Uterus (tissue), 2 donors: ENCODE data around the gene S100A10.

Source experiments
- CTCF ChIP-seq, 4 experiments: fragments of 200-600 bp in 2 of 4; fragments of 450-650 bp in 2 of 4; sonication (generic) in 2 of 4; IDR thresholded peaks; one replicate each; pipeline ENCODE4 v1.5.1; 2016 to 2019; ENCODE audit warnings: antibody characterized with exemption in 4 of 4, mild to moderate bottlenecking in 2 of 4, moderate library complexity in 1 of 4
- POLR2A ChIP-seq, 2 donors: fragments of 450-650 bp; IDR thresholded peaks; one replicate each; pipeline ENCODE4 v1.6.1; 2016; ENCODE audit warnings: antibody characterized with exemption in 2 of 2, mild to moderate bottlenecking in 1 of 2, moderate library complexity in 1 of 2

GRCh38 chr1:151956957-151957497 is 36.6 kb downstream of the S100A10 start:
- TF ChIP-seq CTCF (IDR thresholded peaks at IDR 0.05) (no peak), POLR2A (IDR thresholded peaks at IDR 0.05) (no peak)
